Measurements from ENCODE around the gene MBD3L2B.
"Not testable (repeated sequence)": the region's sequence is repeated elsewhere in the genome, so short reads cannot be mapped to it uniquely, and the experiment has no call there.

DNA sequence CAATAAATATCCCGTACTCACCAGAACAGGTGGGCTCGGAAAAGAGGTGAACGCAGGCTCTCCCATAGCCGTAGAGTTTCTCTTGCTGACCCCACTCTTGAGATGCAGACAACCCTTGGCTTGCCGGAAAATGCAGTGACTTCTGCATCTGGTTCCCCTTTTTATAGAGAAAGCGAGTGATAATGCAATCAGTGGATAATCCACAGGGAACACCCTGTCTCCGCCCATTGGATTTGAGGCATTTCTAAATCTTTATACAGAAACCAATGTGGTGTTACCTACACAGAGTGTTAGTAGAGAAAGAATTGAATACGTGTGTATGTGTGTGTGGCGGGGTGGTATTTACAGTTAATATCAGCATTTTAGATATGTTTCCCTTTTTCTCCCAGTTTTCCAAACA, 18.8 kb upstream of the MBD3L2B start, which contains the start of gene MBD3L4:
- TF ChIP-seq, protein P1, sequence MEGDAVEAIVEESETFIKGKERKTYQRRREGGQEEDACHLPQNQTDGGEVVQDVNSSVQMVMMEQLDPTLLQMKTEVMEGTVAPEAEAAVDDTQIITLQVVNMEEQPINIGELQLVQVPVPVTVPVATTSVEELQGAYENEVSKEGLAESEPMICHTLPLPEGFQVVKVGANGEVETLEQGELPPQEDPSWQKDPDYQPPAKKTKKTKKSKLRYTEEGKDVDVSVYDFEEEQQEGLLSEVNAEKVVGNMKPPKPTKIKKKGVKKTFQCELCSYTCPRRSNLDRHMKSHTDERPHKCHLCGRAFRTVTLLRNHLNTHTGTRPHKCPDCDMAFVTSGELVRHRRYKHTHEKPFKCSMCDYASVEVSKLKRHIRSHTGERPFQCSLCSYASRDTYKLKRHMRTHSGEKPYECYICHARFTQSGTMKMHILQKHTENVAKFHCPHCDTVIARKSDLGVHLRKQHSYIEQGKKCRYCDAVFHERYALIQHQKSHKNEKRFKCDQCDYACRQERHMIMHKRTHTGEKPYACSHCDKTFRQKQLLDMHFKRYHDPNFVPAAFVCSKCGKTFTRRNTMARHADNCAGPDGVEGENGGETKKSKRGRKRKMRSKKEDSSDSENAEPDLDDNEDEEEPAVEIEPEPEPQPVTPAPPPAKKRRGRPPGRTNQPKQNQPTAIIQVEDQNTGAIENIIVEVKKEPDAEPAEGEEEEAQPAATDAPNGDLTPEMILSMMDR (IDR thresholded peaks at IDR 0.05): not testable (repeated sequence)
- not testable (repeated sequence) for TF ChIP-seq EZH2 (IDR thresholded peaks at IDR 0.05)

Measured in neural progenitor cell (in vitro differentiated cells).